Panc1 (cell line): ENCODE data around the gene CRIM1. TPM values are rescaled to one million over a fixed set of nuclear protein-coding genes. Genes with fewer than 3 reads are reported as not detected.

Source experiments
- ATAC-seq: fragments of 200-7000 bp; cut with Tn5 transposase; 2 replicates; pipeline ENCODE4 v1.9.1; 2020; ENCODE audit warnings: mild to moderate bottlenecking, moderate library complexity
- BruUV-seq: library from RNA; stranded (reverse); fragments of 400-500 nt; replicated peaks from 2 replicates; lab custom pipeline; 2021; lab: Mats Ljungman, UMichigan
- CTCF ChIA-PET: fragments of 300-600 bp; sonication (Branson Sonifier 250); formaldehyde crosslinking; loops from one replicate; lab custom pipeline; 2022; ENCODE audit warnings: antibody characterized with exemption; lab: Charles Lee
- POLR2A ChIA-PET: fragments of 300-600 bp; sonication (Branson Sonifier 250); formaldehyde crosslinking; loops from one replicate; lab custom pipeline; 2022; ENCODE audit warnings: antibody characterized with exemption; lab: Charles Lee
- DNase-seq: peaks from one replicate; pipeline ENCODE4 v3.0.0-alpha.2; 2010; ENCODE audit warnings: low read depth, low spot score
- H3K27ac ChIP-seq: 2 replicates; pipeline ENCODE4 v1.5.1; 2011; ENCODE audit warnings: mild to moderate bottlenecking, low read length, inconsistent platforms
- H3K27me3 ChIP-seq: fragments of 200-500 bp; sonication (Bioruptor generic); 2 replicates; pipeline ENCODE4 v1.6.0; 2014; ENCODE audit warnings: low read length, inconsistent platforms; ENCODE audit not compliant: control insufficient read depth, insufficient read depth
- H3K36me3 ChIP-seq: fragments of 200-500 bp; sonication (Bioruptor generic); 2 replicates; pipeline ENCODE4 v1.5.1; 2014; ENCODE audit warnings: inconsistent platforms, mild to moderate bottlenecking, low read length, moderate library complexity; ENCODE audit not compliant: control insufficient read depth, insufficient read depth
- H3K4me1 ChIP-seq: 2 replicates; pipeline ENCODE4 v1.5.1; 2011; ENCODE audit warnings: inconsistent platforms, mild to moderate bottlenecking, low read length, moderate library complexity; ENCODE audit not compliant: control insufficient read depth, insufficient read depth
- H3K4me3 ChIP-seq, 2 experiments: 2 replicates each; pipeline ENCODE4 v1.5.1; 2011 to 2012; ENCODE audit warnings: low read depth in 2 of 2, low read length in 2 of 2, mild to moderate bottlenecking in 2 of 2, inconsistent platforms in 1 of 2, moderate library complexity in 1 of 2
- H3K9me3 ChIP-seq: fragments of 200-500 bp; sonication (Bioruptor generic); 2 replicates; pipeline ENCODE4 v1.5.1; 2014; ENCODE audit warnings: low read depth, mild to moderate bottlenecking, inconsistent platforms, low read length, moderate library complexity; ENCODE audit not compliant: control insufficient read depth, insufficient read depth
- CTCF ChIP-seq: fragments of 450-650 bp; IDR thresholded peaks from 2 replicates; pipeline ENCODE4 v1.5.1; 2017; ENCODE audit warnings: mild to moderate bottlenecking
- POLR2AphosphoS5 ChIP-seq: IDR thresholded peaks from 2 replicates; pipeline ENCODE4 v1.6.1; 2012; ENCODE audit warnings: mild to moderate bottlenecking, low read depth, low read length, moderate library complexity
- REST ChIP-seq, 2 experiments: IDR thresholded peaks; 2 replicates each; pipeline ENCODE4 v1.6.1; 2011 to 2012; ENCODE audit warnings: low read depth in 2 of 2, control low read depth in 1 of 2, low read length in 1 of 2, mild to moderate bottlenecking in 1 of 2, moderate library complexity in 1 of 2; ENCODE audit not compliant: insufficient read depth in 1 of 2
- SIN3A ChIP-seq: IDR thresholded peaks from 2 replicates; pipeline ENCODE4 v1.6.1; 2012; ENCODE audit warnings: low read depth, mild to moderate bottlenecking, low read length, moderate library complexity, borderline replicate concordance; ENCODE audit not compliant: insufficient read depth
- TCF7L2 ChIP-seq: IDR thresholded peaks from 2 replicates; pipeline ENCODE4 v1.6.1; 2011; ENCODE audit warnings: mild to moderate bottlenecking, low read depth, low read length, inconsistent platforms
- in situ Hi-C: cut with HindIII; loops from 2 replicates; pipeline ENCODE4 v1.10.0; 2016; ENCODE audit warnings: low sequenced_read_pairs, low pct_unique_long_range_greater_than_20kb
- intact Hi-C: fragments of 100-400 bp; cut with micrococcal nuclease; formaldehyde crosslinking; loops from one replicate; pipeline ENCODE4 v1.10.0; 2022; ENCODE audit not compliant: unreplicated experiment
- total RNA-seq: library from RNA; stranded (reverse); gene quantifications from one replicate; pipeline ENCODE4 v1.2.1, GENCODE V29; 2021; ENCODE audit not compliant: unreplicated experiment

Gene CRIM1
- total RNA-seq, 1 experiment from 2014 or later, result 290 TPM

GRCh38 chr2:36565712-36566111, 210.1 kb downstream of the CRIM1 start:
- in situ Hi-C loops (no loop called here), intact Hi-C loops (loop anchor here (10.0 kb wide), 1 partner anchor 219 kb away; no protein-coding TSS in a partner anchor)
- Histone ChIP-seq H3K4me1 (peaks cover 87% of the 10 kb centered on the region), H3K4me3 (no peak overlapping the region), H3K27me3 (no peaks in the 10 kb centered on the region), H3K36me3 (peaks cover 3% of the 10 kb centered on the region; the same call in 1 of the 2 replicates), H3K9me3 (no peaks in the 10 kb centered on the region), H3K27ac (peak overlapping the region; percentile 99)
- no peak for TF ChIP-seq REST (IDR thresholded peaks at IDR 0.05; ENCODE audit: insufficient read depth in 1 of 2, low read depth in 2 of 2, low read length in 1 of 2)
- no peak for TF ChIP-seq SIN3A
- TF ChIP-seq POLR2AphosphoS5, result no peak
- no peak for TF ChIP-seq TCF7L2
- TF ChIP-seq CTCF, result no peak
- no peak for DNase-seq
- no peak for ATAC-seq
- BruUV-seq, result no TSS peak
- ChIA-PET POLR2A (no interaction called here), CTCF (no interaction called here)

- Histone ChIP-seq H3K27ac (peak overlapping the region; percentile 99), H3K4me3 (no peak overlapping the region), H3K36me3 (peaks cover 3% of the 10 kb centered on the region; the same call in 1 of the 2 replicates), H3K9me3 (no peaks in the 10 kb centered on the region), H3K27me3 (no peaks in the 10 kb centered on the region), H3K4me1 (peaks cover 79% of the 10 kb centered on the region)
- ChIA-PET POLR2A (interaction anchor here (0.7 to 1.0 kb wide), 2 partner anchors 11 to 323 kb away, joined by 5 to 15 read pairs; no protein-coding TSS in a partner anchor), CTCF (no interaction called here)
- no peak for TF ChIP-seq SIN3A
- no peak for TF ChIP-seq CTCF
- TF ChIP-seq POLR2AphosphoS5, result no peak
- TF ChIP-seq TCF7L2, result no peak
- no peak for TF ChIP-seq REST (IDR thresholded peaks at IDR 0.05; ENCODE audit: insufficient read depth in 1 of 2, low read depth in 2 of 2, low read length in 1 of 2)
- in situ Hi-C loops (no loop called here), intact Hi-C loops (loop anchor here (10.0 kb wide), 1 partner anchor 218 kb away; no protein-coding TSS in a partner anchor)
- no TSS peak for BruUV-seq
- no peak for DNase-seq
- ATAC-seq, result no peak
These were observed 211.3 kb downstream of the CRIM1 start for GRCh38 chr2:36566887-36567286.
